NB4 (cell line): ENCODE data around the gene PHOSPHO2.
A peak's percentile ranks its signal among the peaks of the same experiment; 100 is the strongest.

Source experiments
- DNase-seq: peaks from one replicate; pipeline ENCODE4 v3.0.0; 2010; ENCODE audit warnings: low read depth
- H3K4me3 ChIP-seq: one replicate; pipeline ENCODE4 v1.5.1; 2011; ENCODE audit warnings: mild to moderate bottlenecking, low read depth, low read length, moderate library complexity
- MYC ChIP-seq: IDR thresholded peaks from 2 replicates; pipeline ENCODE4 v1.6.1; 2011; ENCODE audit warnings: low read depth, low read length
- POLR2A ChIP-seq: IDR thresholded peaks from 2 replicates; pipeline ENCODE4 v1.6.1; 2011; ENCODE audit warnings: mild to moderate bottlenecking; ENCODE audit not compliant: insufficient read length; ENCODE audit errors: extremely low read depth
- TF ChIP-seq, protein P1 (sequence below): IDR thresholded peaks from 2 replicates; pipeline ENCODE4 v1.6.1; 2011; ENCODE audit warnings: low read depth, low read length
- TF ChIP-seq, protein P2 (sequence below): IDR thresholded peaks from one replicate; pipeline ENCODE4 v1.5.1; 2012; ENCODE audit warnings: low read depth, low read length

Gene PHOSPHO2, protein sequence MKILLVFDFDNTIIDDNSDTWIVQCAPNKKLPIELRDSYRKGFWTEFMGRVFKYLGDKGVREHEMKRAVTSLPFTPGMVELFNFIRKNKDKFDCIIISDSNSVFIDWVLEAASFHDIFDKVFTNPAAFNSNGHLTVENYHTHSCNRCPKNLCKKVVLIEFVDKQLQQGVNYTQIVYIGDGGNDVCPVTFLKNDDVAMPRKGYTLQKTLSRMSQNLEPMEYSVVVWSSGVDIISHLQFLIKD

DNA sequence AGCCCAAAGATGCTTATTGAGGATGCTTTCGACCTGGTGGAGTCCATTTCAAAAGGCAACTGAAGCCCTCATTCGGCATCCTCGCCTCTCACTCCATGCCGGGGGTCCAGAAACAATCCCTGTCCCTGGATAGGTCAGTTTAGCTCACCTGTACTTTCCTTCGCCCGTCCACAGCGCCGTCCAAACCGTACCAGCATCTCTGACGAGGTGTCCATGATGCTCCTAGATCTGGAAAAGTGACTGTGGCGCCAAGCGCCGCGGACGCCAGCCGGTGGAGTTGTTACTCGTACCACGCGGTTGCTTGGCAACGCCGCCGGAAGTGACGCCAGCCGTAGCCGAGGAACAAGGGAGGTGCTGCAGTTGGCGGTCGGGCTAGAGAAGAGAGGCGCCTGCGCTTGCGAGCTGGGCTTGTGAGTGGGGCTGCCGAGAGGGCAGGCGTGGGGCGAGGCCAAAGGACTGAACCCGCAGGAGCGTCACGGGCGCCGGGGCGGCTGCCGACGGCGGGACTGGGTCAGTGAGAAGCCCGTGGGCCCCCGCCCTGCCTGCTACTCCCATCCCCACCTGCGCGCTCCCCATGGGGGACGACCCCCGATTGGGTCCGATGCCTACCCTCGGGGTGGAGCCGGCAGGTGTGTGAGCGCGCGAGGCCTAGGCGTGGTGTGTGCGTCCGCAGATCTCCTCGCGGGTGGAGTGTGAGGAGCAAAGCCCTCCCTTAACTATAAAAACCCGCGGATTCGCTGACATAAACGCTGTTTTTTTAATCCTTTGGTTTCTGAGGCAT is at the start of gene PHOSPHO2, which contains the start of gene CFAP210:
TSS of gene PHOSPHO2 (plus strand) at position 357 of the 781 bp plus-strand sequence. CDS start 6,503 bp downstream, outside the sequence.
TSS of gene CFAP210 (minus strand) at position 293 of the 781 bp plus-strand sequence. CDS start at position 215, 78 bp downstream.
- TF ChIP-seq, protein P1, sequence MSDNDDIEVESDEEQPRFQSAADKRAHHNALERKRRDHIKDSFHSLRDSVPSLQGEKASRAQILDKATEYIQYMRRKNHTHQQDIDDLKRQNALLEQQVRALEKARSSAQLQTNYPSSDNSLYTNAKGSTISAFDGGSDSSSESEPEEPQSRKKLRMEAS = peak; percentile 74
- TF ChIP-seq POLR2A (peak; percentile 70), MYC (no peak; the same call in 1 of the 2 replicates)
- peak; percentile 97 for DNase-seq
- peak within 1 kb of the TSS; percentile 84 for H3K4me3 ChIP-seq

DNA sequence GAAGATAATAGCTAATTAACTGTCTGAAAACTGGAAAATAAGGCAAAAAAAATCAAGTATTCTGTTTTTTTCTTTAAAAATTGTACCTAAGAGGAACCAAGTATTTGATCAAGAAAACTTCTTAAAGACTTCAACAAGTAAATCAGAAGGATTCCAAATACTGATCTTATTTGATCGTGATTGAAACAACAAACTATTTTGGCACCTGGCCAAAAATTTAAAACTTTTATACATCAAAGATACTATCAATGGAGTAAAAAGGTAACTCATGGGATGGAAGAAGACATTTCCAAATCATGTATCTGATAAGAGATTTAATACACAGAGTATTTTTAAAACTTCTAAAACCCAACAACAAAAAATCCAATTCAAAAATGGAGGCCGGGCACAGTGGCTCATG is 46.8 kb upstream of the PHOSPHO2 start:
- TF ChIP-seq POLR2A = no peak
- no peak overlapping the region for H3K4me3 ChIP-seq
- DNase-seq = no peak

DNA sequence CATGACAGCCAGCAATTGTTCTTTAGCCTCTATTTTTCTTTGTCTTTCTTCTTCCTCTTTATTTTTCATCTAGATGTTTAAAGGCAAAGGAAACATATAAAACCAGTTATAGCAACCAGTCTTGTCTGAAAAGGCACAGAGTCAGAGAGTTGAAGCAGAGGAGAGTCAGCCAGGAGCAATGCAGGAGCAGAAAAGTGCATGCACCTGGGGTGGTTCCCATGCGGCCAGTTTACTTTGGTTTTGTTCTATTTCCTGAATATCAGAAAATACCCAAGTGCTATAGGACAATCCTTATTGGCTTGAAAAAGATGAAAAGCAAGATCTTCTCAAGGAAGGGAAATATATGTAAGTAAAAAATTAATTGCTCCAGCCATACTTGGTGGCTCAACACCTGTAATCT is 45.0 kb upstream of the PHOSPHO2 start:
- no peak for DNase-seq
- H3K4me3 ChIP-seq = no peak overlapping the region
- TF ChIP-seq, protein P1 = no peak
- TF ChIP-seq, protein P2, sequence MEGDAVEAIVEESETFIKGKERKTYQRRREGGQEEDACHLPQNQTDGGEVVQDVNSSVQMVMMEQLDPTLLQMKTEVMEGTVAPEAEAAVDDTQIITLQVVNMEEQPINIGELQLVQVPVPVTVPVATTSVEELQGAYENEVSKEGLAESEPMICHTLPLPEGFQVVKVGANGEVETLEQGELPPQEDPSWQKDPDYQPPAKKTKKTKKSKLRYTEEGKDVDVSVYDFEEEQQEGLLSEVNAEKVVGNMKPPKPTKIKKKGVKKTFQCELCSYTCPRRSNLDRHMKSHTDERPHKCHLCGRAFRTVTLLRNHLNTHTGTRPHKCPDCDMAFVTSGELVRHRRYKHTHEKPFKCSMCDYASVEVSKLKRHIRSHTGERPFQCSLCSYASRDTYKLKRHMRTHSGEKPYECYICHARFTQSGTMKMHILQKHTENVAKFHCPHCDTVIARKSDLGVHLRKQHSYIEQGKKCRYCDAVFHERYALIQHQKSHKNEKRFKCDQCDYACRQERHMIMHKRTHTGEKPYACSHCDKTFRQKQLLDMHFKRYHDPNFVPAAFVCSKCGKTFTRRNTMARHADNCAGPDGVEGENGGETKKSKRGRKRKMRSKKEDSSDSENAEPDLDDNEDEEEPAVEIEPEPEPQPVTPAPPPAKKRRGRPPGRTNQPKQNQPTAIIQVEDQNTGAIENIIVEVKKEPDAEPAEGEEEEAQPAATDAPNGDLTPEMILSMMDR = no peak
- TF ChIP-seq MYC (no peak), POLR2A (no peak)

DNA sequence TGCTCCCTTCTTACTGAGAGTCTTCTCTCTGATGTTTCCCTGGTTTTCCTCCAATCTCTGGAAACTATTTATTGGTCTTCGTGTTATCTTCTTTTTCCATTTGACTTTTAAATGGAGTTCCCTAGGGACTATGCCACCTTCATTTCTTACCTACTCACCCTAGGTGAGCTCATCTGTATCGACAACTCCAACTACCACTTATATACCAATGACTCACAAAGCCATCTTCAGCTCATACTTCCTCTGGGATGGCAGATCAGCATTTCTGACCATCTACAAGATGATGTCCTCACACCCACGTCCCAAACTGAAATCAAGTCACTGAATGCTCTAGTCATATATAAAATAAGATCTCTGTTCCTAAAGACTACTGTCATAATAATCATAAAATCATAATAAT is 40.6 kb upstream of the PHOSPHO2 start:
- TF ChIP-seq MYC = no peak
- TF ChIP-seq, protein P2 = no peak
- TF ChIP-seq, protein P1 = no peak
- TF ChIP-seq POLR2A = no peak
- peak; percentile 21 for DNase-seq
- no peak overlapping the region for H3K4me3 ChIP-seq

DNA sequence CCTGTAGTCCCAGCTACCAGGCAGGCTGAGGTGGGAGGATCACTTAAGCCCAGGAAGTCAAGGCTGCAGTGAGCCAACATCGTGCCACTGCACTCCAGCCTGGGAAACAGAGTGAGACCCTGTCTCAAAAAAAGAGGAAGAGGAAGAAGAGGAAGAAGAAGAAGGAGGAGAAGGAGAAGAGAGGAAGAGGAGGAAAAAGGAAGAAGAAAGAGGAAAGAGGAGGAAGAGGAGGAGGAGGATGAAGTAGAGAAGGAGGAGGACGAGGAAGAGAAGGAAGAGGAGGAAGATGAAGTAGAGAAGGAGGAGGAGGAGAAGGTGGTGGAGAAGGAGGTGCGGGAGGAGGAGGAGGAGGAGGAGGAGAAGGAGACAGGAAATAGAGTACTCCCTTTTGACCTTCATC is 38.1 kb upstream of the PHOSPHO2 start:
- DNase-seq = no peak
- H3K4me3 ChIP-seq = no peak overlapping the region
- TF ChIP-seq, protein P2 = no peak
- TF ChIP-seq, protein P1 = no peak
- TF ChIP-seq POLR2A (no peak), MYC (no peak)

DNA sequence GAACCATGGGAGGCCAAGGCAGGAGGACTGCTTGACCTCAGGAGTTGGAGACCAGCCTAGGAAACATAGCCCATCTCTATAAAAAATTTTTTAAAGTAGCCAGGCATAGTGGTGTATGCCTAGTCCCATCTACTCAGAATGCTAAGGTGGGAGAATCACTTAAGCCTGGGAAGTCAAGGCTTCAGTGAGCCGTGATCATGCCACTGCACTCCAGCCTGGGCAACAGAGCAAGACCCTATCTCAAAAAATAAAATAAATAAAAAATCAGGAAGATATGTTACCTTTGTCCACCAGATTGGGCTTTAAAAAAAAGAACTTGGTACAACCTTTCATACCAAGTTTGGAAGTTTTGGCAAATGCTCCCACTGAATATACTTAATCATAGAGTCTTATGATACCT is 35.4 kb upstream of the PHOSPHO2 start:
- H3K4me3 ChIP-seq = no peak overlapping the region
- DNase-seq = no peak
- TF ChIP-seq, protein P1 = no peak
- TF ChIP-seq MYC (no peak), POLR2A (no peak)
- TF ChIP-seq, protein P2 = no peak
